IPS DF 6.9 (cell line): ENCODE data around the gene PIEZO1.

Experiments
- DNase-seq: peaks from one replicate; pipeline ENCODE4 v3.0.0-alpha.2; 2013; ENCODE audit warnings: low read depth, low spot score
- H3K27ac ChIP-seq: one replicate; pipeline ENCODE4 v1.5.1; 2013; ENCODE audit warnings: low read length, control low read depth
- H3K27me3 ChIP-seq: 2 replicates; pipeline ENCODE4 v1.6.1; 2013; ENCODE audit warnings: mild to moderate bottlenecking, low read length; ENCODE audit not compliant: control insufficient read depth, insufficient read depth
- H3K36me3 ChIP-seq: 2 replicates; pipeline ENCODE4 v1.6.1; 2013; ENCODE audit warnings: low read length; ENCODE audit not compliant: control insufficient read depth, insufficient read depth
- H3K4me1 ChIP-seq: 2 replicates; pipeline ENCODE4 v1.6.1; 2013; ENCODE audit warnings: low read length; ENCODE audit not compliant: control insufficient read depth, insufficient read depth
- H3K4me3 ChIP-seq: 2 replicates; pipeline ENCODE4 v1.5.1; 2013; ENCODE audit warnings: mild to moderate bottlenecking, low read length
- H3K9me3 ChIP-seq: 2 replicates; pipeline ENCODE4 v1.6.1; 2013; ENCODE audit warnings: low read length, inconsistent platforms; ENCODE audit not compliant: control insufficient read depth, insufficient read depth
- WGBS: extraction: QIAGEN DNeasy Blood & Tissue Kit; methylation state at CpG from one replicate; pipeline ENCODE4 v1.1.7; 2013; ENCODE audit warnings: mixed read lengths, missing lambda C conversion rate; ENCODE audit not compliant: insufficient read length, insufficient coverage; 5-methylcytosine and 5-hydroxymethylcytosine counted together

PIEZO1 gene

DNA sequence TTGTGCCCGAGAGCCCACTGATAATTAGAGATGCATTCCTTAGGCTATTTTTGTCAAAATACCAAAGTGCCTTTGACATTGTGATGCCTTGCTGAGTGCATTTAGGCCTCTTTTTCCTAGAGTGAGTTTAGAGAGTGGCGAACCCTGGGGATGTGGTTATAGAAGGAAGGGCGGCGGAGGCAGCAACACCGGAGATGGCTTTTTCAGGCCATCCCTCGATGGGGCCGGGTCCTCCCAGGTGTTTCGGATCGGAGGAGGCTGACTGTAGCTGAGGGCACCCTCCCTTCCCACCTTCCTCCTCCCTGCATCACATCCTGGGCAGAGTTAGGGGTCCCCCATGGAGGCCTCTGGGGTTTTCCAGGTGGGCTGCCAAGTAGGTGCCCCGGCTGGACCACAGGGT is 92.2 kb downstream of the PIEZO1 start:
- DNase-seq, result no peak
- H3K4me1 ChIP-seq, result no peaks in the 10 kb centered on the region; the same call in 1 of the 2 replicates
- H3K4me3 ChIP-seq, result no peak overlapping the region
- H3K27me3 ChIP-seq, result no peaks in the 10 kb centered on the region
- no peak overlapping the region for H3K27ac ChIP-seq
- no peaks in the 10 kb centered on the region for H3K9me3 ChIP-seq
- H3K36me3 ChIP-seq, result peaks cover 9% of the 10 kb centered on the region; the same call in 1 of the 2 replicates
- WGBS, result no CpG with 5 or more reads among the region's 10 CpGs

DNA sequence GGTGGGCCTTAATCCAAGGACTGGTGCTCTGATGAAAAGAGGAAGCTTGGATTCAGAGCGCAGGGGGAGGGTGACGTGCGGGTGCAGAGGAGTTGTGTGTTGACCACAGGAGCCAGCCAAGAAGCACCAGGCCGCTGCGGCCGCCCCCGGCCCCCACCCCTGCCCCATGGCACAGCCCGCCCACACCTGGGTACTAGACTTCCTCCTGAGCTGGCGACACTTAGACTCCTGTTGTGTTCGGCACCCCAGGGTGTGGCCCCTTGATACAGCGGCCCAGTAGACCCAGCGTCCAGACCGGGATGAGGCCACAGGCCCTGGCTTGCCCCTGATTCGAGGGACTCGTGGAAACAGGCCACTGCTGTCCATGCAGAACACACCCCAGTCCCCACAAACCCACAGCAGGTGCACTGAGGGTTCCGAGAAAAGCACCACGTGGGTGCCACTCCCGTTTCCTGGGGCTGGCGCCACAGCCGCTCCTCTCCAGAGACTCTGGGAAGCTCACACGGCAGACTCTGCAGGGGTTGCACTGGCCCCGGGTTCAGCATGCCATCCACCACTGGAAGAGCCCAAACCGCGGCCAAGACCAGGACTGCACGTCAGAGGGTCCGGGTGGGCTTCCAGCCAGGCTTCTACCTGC is 93.0 kb downstream of the PIEZO1 start:
- no peak overlapping the region for H3K27ac ChIP-seq
- no peak for DNase-seq
- WGBS, result no CpG with 5 or more reads among the region's 26 CpGs

DNA sequence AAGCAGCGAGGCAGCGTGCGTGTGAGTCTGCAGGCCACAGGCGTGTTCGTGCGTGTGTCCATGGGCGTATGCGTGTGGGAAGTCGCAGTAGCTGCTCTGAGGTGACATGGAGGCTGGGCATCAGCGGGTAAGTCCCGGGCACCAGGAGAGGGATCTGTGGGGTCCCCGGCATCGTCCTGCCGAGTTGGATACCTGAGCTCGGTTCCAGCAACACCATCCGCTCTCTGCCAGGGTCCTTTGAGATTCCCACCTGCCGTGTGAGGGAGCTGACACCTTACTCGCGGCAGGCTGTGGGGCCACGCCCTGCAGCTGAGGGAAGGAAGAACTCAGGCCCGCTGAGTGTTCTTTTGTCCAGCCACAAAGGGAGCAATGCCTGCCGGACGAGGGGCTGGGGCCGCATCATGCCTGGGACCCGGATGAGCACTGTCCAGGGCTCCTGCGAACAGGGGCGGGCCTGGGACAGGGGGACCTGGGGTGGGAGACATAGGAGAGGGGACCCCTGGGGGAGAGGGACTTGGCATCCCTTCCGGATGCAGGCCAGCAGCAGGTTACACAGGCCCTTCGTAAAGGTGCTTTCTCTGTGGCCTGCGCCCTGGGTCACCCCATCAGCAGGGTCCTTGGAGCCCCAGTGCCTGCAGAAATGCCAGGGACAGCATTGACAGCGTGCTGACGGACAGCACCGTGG is 93.7 kb downstream of the PIEZO1 start:
- H3K36me3 ChIP-seq, result no peaks in the 10 kb centered on the region; the same call in 1 of the 2 replicates
- WGBS, result no CpG with 5 or more reads among the region's 33 CpGs
- no peak overlapping the region for H3K4me3 ChIP-seq
- DNase-seq, result no peak
- no peak overlapping the region for H3K27ac ChIP-seq
- no peaks in the 10 kb centered on the region for H3K9me3 ChIP-seq
- H3K27me3 ChIP-seq, result no peaks in the 10 kb centered on the region
- peaks cover 2% of the 10 kb centered on the region; the same call in 1 of the 2 replicates for H3K4me1 ChIP-seq

More for the DNA sequence above, 93.0 kb downstream of the PIEZO1 start:
- Histone ChIP-seq H3K27me3 (no peaks in the 10 kb centered on the region), H3K9me3 (no peaks in the 10 kb centered on the region), H3K4me1 (no peaks in the 10 kb centered on the region), H3K4me3 (no peak overlapping the region), H3K36me3 (peaks cover under 1% of the 10 kb centered on the region; the same call in 1 of the 2 replicates)

DNA sequence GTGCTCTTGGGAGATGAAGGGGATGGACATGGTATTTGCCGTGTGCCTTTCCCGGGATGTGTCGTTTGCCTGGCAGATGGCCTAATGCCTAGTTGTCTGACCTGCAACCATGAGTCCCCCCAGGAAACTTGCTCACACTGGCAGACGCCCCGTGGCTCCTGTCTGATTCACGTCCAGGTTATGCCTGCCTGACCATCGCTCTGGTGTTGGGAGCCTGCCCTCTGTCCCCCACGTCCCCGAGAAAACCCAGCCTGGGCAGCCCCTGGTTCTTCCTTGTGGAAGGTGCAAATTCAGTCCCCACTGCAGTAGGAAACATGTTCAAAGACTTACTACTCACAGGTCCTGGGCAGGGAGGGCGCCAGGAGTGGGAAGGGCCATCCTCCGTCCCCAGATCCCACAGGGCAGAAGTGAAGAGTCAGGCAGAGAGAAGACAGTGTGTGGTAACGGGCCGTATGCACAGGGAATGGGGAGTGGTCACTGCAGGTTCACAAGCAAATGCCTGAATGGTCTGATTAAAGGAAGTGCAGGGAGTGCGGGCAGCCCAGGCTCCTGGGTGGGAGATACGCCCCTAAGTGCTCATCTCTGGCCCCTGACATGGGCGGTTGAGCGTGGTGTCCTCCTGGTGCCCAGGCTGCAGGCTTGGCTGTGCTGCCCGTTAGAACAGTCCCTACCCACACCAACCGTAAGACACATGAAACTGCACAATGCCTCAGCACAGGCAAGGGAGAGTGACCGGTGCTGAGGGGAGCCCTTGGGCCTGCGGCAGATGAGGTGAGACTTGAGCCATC is 94.5 kb downstream of the PIEZO1 start:
- Histone ChIP-seq H3K4me1 (peaks cover 2% of the 10 kb centered on the region; the same call in 1 of the 2 replicates), H3K9me3 (no peaks in the 10 kb centered on the region), H3K27me3 (no peaks in the 10 kb centered on the region), H3K27ac (no peak overlapping the region), H3K36me3 (no peaks in the 10 kb centered on the region; the same call in 1 of the 2 replicates), H3K4me3 (no peak overlapping the region)
- no CpG with 5 or more reads among the region's 21 CpGs for WGBS
- no peak for DNase-seq

GRCh38 chr16:88688013-88688778 is 96.8 kb downstream of the PIEZO1 start:
- Histone ChIP-seq H3K27me3 (no peaks in the 10 kb centered on the region), H3K27ac (no peak overlapping the region), H3K4me3 (no peak overlapping the region), H3K4me1 (peaks cover 2% of the 10 kb centered on the region; the same call in 1 of the 2 replicates), H3K36me3 (no peaks in the 10 kb centered on the region; the same call in 1 of the 2 replicates), H3K9me3 (no peaks in the 10 kb centered on the region)
- DNase-seq, result no peak
- WGBS, result no CpG with 5 or more reads among the region's 28 CpGs

DNA sequence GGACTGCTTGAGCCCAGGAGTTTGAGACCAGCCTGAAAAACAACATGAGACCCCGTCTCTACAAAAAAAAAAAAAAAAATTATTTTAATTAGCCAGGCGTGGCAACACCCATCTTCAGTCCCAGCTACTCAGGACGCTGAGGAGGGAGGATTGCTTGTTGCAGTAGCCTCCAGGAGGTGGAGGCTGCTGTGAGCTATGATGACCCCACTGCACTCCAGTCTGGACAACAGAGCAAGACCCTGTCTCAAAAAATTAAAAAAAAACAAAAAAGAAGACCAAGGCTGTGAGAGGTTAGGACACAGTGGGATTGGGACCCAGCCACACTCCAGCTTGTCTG is 97.4 kb downstream of the PIEZO1 start:
- Histone ChIP-seq H3K9me3 (no peaks in the 10 kb centered on the region), H3K4me1 (peaks cover 2% of the 10 kb centered on the region; the same call in 1 of the 2 replicates), H3K36me3 (no peaks in the 10 kb centered on the region; the same call in 1 of the 2 replicates), H3K27me3 (no peaks in the 10 kb centered on the region), H3K4me3 (no peak overlapping the region), H3K27ac (no peak overlapping the region)
- no peak for DNase-seq
- WGBS, result no CpG with 5 or more reads among the region's 3 CpGs

GRCh38 chr16:88687254-88687576 is 97.8 kb downstream of the PIEZO1 start:
- DNase-seq, result no peak
- no peak overlapping the region for H3K4me3 ChIP-seq
- no CpG with 5 or more reads among the region's 10 CpGs for WGBS
- peaks cover 2% of the 10 kb centered on the region; the same call in 1 of the 2 replicates for H3K4me1 ChIP-seq
- H3K27me3 ChIP-seq, result no peaks in the 10 kb centered on the region
- no peak overlapping the region for H3K27ac ChIP-seq
- H3K36me3 ChIP-seq, result no peaks in the 10 kb centered on the region; the same call in 1 of the 2 replicates
- H3K9me3 ChIP-seq, result no peaks in the 10 kb centered on the region

- Histone ChIP-seq H3K4me3 (peak within 1 kb of the TSS; percentile 58; the same call in 1 of the 2 replicates), H3K36me3 (no peaks in the 10 kb centered on the region; the same call in 1 of the 2 replicates), H3K4me1 (peaks cover 2% of the 10 kb centered on the region; the same call in 1 of the 2 replicates), H3K27ac (no peak within 1 kb of the TSS), H3K9me3 (no peaks in the 10 kb centered on the region), H3K27me3 (no peaks in the 10 kb centered on the region)
- DNase-seq, result no peak
- WGBS, result no CpG with 5 or more reads among the region's 65 CpGs
Observed at GRCh38 chr16:88686439-88687253, 98.4 kb downstream of the PIEZO1 start, which contains the start of gene SNAI3. TSS of gene SNAI3 (minus strand) at chr16:88686507. CDS start at chr16:88686406, 101 bp downstream.

DNA sequence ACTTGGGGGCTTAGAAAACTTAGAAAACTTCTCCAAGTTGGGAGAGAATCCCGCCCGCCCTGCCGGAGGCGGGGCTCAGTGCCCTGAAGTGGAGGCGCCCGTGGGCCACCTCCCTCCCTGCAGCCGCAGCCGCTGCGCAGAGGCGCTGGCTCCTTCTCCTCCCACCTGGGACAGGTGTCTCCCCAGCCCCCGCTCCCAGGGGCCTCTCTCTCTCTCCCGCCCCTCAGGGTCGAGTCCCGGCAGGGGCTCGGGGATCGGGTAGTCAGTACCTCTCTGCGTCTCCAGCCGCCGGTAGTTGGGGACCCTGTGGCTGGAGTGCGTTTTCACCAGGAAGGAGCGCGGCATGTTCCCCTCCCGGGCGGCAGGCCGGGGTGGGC is 99.0 kb downstream of the PIEZO1 start:
- no CpG with 5 or more reads among the region's 25 CpGs for WGBS
- no peak for DNase-seq
- no peaks in the 10 kb centered on the region for H3K9me3 ChIP-seq
- H3K27me3 ChIP-seq, result no peaks in the 10 kb centered on the region
- no peak overlapping the region for H3K27ac ChIP-seq
- peaks cover 2% of the 10 kb centered on the region; the same call in 1 of the 2 replicates for H3K4me1 ChIP-seq
- no peaks in the 10 kb centered on the region; the same call in 1 of the 2 replicates for H3K36me3 ChIP-seq
- peak overlapping the region; percentile 58; the same call in 1 of the 2 replicates for H3K4me3 ChIP-seq
